Measurements from ENCODE around the gene IL1RAPL1. TPM values are rescaled to one million over a fixed set of nuclear protein-coding genes. Genes with fewer than 3 reads are reported as not detected.

The IL1RAPL1 gene
- total and polyA plus RNA-seq, 2 donors (not counting 3 experiments of a cell fraction or from before 2014, with no cell fraction given), result 0.79 to 1.3 TPM

Small RNAs within 50 kb of the gene (microRNA-seq; reads per million reads assigned to microRNA genes)
- gene MIR4666B (ENCODE audit: borderline number of aligned reads, borderline replicate concordance), result not detected

Small RNAs within 50 kb of the gene (small RNA-seq; reads per million reads assigned to genes)
- gene MIR4666B (ENCODE audit: insufficient read depth, insufficient read length, low read depth, low replicate concordance) (not detected), gene RF00284 (ENCODE audit: insufficient read depth, insufficient read length, low read depth, low replicate concordance) (not detected), gene RNA5SP500 (ENCODE audit: insufficient read depth, insufficient read length, low read depth, low replicate concordance) (not detected)

Measured in endothelial cell of umbilical vein (primary cell).